DMS53 treated with DMSO at 0.1 percent for 48 hours (cell line): ENCODE data around the gene PIEZO1.

Experiments
- DNase-seq: peaks from one replicate; lab custom pipeline; 2025; ENCODE audit not compliant: unreplicated experiment; lab: John Stamatoyannopoulos, UW

Gene PIEZO1

GRCh38 chr16:88694221-88695087, 90.6 kb downstream of the PIEZO1 start:
- no peak for DNase-seq

DNA sequence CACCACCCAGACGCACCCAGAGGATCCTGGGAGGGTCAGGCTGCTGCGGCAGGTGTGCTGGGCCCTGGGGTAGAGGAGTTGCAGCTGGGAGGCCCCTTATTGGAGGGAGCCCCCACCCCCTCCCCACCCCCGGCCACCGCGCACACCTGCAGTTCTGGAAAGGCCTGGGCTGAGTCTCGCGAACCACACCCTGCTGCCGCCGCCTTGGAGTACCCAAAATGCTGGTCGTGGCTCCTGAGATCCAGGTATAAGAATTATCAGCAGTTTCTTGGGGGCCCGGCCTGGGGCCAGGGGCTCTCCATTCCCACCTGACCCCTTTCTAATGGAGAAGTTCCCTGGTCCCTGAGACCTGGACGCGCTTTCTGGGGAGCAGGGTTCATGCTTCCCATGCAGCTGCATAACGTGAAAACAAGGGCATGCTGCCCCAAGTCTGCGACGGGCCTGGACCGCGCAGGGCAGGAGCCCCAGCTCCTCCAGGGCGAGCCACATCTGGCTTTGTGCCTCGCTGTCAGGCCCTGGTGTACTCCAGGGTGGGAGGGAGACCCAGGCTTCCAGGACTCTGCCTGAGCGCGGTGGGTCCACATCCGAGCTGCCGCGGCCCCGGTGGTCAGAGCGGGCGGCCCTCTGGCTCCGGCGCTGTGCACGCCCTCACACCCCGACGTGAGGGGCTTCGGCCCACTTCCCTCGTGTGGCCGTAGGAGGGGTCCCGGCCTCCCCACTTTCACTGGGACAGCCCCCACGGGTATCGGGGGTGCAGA, 91.4 kb downstream of the PIEZO1 start:
- no peak for DNase-seq

DNA sequence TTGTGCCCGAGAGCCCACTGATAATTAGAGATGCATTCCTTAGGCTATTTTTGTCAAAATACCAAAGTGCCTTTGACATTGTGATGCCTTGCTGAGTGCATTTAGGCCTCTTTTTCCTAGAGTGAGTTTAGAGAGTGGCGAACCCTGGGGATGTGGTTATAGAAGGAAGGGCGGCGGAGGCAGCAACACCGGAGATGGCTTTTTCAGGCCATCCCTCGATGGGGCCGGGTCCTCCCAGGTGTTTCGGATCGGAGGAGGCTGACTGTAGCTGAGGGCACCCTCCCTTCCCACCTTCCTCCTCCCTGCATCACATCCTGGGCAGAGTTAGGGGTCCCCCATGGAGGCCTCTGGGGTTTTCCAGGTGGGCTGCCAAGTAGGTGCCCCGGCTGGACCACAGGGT, 92.2 kb downstream of the PIEZO1 start:
- no peak for DNase-seq

DNA sequence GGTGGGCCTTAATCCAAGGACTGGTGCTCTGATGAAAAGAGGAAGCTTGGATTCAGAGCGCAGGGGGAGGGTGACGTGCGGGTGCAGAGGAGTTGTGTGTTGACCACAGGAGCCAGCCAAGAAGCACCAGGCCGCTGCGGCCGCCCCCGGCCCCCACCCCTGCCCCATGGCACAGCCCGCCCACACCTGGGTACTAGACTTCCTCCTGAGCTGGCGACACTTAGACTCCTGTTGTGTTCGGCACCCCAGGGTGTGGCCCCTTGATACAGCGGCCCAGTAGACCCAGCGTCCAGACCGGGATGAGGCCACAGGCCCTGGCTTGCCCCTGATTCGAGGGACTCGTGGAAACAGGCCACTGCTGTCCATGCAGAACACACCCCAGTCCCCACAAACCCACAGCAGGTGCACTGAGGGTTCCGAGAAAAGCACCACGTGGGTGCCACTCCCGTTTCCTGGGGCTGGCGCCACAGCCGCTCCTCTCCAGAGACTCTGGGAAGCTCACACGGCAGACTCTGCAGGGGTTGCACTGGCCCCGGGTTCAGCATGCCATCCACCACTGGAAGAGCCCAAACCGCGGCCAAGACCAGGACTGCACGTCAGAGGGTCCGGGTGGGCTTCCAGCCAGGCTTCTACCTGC, 93.0 kb downstream of the PIEZO1 start:
- DNase-seq, result no peak

GRCh38 chr16:88691129-88691813, 93.7 kb downstream of the PIEZO1 start:
- no peak for DNase-seq

DNA sequence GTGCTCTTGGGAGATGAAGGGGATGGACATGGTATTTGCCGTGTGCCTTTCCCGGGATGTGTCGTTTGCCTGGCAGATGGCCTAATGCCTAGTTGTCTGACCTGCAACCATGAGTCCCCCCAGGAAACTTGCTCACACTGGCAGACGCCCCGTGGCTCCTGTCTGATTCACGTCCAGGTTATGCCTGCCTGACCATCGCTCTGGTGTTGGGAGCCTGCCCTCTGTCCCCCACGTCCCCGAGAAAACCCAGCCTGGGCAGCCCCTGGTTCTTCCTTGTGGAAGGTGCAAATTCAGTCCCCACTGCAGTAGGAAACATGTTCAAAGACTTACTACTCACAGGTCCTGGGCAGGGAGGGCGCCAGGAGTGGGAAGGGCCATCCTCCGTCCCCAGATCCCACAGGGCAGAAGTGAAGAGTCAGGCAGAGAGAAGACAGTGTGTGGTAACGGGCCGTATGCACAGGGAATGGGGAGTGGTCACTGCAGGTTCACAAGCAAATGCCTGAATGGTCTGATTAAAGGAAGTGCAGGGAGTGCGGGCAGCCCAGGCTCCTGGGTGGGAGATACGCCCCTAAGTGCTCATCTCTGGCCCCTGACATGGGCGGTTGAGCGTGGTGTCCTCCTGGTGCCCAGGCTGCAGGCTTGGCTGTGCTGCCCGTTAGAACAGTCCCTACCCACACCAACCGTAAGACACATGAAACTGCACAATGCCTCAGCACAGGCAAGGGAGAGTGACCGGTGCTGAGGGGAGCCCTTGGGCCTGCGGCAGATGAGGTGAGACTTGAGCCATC, 94.5 kb downstream of the PIEZO1 start:
- no peak for DNase-seq

DNA sequence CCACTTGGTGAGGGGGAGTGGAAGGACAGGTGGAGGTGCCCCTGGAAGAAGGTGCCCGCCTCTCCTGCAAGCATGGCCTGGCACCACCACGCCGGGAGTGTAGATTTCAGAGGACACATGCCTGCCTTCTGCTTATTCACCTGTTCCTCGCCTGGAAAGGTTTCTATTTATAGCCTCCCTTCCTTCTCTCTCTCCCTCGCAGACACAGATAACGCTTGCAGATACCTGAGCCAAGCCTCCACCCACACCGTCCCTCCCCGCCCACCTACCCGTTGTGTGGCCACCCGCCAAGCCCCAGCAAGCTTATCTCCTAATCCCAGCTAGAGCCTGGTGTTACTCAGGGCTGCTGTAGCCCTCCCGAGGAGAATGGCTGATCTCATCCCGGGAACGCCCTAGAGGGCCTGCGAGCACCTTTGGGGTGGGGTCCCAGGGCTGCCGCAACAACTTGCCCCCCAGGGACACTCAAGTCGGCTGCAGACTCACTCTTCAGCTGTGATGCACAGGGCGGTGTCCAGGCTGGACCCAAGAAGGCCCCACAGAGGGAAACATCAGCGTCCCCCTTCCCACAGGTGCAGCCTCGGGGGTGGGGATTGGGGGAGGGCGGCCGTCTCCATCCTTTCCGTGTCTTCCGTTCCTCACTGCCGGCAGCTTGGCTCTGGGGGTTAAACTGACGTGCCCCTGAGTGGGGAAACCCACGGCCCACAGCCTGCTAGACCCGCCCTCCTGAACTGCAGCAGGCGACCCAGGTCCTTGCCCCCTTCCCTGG, 96.8 kb downstream of the PIEZO1 start:
- peak; percentile 58 for DNase-seq

DNA sequence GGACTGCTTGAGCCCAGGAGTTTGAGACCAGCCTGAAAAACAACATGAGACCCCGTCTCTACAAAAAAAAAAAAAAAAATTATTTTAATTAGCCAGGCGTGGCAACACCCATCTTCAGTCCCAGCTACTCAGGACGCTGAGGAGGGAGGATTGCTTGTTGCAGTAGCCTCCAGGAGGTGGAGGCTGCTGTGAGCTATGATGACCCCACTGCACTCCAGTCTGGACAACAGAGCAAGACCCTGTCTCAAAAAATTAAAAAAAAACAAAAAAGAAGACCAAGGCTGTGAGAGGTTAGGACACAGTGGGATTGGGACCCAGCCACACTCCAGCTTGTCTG, 97.4 kb downstream of the PIEZO1 start:
- DNase-seq, result no peak

DNA sequence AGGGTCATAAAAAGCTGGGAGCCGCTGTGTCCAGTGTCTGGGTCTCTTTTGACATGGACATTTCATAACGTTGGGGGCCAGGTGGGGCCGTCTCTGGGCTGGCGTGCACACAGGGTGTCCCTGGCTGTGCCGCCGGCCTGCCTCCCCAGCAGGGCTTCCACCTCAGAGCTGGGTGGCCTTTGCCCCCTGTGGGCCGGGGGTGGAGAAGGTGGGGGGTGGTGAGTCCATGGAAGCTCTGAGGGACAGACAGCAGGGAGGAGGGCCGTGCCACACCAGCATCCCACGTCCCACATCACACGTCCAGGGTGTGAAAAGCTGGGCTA, 97.8 kb downstream of the PIEZO1 start:
- no peak for DNase-seq

DNA sequence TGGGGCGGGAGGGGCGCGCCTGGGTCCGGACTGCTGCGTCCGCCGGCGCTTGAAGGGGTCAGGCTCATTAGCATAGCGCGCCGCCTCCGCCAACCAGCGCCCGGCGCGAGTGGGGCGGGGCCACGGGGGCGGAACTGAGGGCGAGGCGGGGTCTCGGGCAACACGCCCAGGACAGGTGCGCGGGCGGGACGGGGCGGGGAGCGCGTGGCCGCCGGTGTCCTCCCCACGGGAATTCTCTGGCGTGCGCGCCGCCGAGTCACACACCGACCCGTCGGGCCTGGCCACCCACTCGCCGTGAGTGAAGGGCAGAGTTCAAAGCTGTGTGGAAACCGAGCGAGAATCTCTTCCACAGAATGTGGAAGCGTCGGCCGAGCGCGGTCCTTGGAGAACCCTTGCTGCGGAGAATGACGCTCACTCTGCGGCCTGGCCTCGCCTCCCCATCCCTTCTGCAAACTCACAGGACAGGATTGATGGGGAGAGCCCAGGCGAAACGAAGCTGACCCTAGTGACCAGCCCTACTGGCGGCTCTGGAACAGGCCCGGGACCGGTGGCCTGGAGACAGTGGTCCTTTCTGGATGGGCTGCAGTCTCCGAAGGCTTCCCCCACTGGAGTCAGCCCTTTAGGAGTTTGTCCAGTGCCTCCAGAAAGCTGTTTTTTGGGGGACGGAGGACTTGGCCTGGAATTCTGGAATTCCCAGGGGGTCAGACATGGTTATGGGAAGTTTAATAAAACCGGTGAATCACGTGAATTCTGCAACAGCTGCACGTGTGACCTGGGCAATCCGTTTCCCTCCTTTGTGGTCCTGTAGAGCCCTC, 98.4 kb downstream of the PIEZO1 start, which contains the start of gene SNAI3:
TSS of gene SNAI3 (minus strand) at position 69 of the 815 bp plus-strand sequence. CDS start 101 bp downstream, outside the sequence.
- peak; percentile 68 for DNase-seq

- peak; percentile 37 for DNase-seq
Observed at GRCh38 chr16:88686062-88686438, 99.0 kb downstream of the PIEZO1 start.

DNA sequence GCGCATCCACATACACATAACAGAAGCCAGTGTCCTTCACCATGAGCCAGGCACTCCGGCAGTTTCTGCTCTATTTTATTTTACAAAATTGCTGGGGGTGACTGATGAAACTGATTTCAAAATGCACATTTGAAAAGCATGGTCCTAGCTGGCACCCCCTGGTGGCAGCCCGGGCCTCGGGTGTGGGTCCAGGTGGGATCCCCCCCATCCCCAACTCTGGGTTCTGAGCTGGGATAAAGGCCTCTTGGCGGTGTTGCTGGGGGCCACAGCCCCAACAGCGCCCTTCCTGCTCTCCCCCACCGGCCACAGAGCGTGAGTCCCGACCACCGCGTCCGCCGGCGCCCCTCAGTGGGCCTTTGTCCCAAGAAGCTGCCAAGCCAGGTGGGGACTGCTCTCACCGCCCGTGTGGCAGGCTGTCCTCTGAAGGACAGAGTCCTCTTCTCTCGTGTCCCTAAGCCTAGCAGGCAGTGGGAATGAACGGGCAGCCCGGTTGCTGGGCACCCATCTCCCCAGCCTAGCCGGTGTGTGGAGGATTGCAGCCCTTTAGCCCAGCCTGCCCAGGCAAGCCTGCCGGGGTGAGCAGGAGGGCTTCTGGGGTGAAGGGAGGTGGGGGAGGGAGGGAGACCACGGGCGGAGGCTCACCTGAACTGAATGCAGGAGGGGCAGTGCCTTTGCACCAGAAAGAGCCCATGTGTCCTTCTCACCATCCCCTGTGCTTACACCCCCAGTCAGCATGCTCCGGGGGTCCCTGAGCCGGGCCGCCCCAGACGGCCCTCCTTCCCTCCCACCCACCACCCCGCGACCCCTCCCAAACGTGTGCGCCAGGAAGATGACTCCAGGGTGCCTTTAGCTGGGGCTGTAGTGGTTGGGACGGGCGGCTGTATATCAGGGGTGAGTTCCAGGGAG, 99.6 kb downstream of the PIEZO1 start:
- no peak for DNase-seq

DNA sequence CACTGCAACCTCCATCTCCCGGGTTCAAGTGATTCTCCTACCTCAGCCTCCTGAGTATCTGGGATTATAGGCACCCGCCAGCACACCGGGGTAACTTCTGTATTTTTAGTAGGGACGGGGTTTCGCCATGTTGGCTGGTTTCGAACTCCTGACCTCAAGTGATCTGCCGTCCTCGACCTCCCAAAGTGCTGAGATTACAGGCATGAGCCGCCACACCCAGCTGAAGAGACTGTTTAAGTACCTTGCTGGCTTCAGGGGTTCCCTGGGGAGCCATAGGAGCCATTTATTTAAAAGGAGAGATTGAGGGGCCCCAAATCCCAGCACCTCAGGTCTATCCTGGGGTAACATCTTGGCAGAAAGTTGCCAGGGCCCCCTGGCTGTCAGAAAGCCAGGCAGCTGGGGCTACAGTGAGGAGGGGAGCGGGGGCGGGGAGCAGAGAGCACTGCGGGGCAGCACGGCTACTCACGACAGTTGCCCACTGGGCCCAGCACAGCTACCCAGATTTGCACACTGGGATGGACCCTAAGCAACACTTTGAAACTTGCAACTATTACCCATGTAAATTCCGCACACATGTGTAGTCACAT, 100.4 kb downstream of the PIEZO1 start:
- no peak for DNase-seq

DNA sequence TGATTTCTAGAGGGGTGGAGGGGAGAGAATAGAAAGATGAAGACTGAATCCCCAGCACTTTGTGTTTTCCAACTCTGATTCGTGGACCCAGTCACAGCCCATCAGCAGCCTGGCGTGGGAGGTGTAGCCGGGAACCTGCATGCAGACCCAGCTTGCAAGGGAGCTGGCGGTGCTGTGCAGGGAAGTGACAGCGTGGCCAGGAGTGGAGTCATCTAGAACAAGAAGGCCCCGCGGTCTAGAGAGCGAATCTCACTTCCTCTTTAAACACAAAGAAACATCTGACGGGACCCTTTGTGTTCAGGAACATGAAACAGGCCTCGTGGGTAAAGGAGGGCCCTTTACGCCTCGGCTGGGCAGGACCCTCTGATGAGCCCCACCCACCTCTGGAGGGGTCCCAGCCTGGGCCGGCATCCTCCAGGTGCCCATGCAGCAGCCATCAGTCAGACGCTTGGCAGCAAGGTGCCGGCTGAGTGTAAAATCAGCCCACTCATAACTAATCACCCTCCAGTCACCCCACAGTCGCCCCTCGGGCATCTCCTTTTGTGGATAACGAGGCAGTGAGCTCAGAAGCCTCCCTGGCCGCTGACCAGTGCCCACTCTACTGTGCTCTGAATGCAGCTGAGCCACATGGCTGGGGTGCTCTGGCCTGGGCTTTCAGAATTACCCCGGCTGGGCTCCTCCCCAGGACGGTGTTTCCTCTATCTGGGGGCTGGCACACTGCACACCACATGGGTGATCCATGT, 103.1 kb downstream of the PIEZO1 start:
- no peak for DNase-seq

- DNase-seq, result peak; percentile 41
Observed at GRCh38 chr16:88681084-88681680, 103.8 kb downstream of the PIEZO1 start.

DNA sequence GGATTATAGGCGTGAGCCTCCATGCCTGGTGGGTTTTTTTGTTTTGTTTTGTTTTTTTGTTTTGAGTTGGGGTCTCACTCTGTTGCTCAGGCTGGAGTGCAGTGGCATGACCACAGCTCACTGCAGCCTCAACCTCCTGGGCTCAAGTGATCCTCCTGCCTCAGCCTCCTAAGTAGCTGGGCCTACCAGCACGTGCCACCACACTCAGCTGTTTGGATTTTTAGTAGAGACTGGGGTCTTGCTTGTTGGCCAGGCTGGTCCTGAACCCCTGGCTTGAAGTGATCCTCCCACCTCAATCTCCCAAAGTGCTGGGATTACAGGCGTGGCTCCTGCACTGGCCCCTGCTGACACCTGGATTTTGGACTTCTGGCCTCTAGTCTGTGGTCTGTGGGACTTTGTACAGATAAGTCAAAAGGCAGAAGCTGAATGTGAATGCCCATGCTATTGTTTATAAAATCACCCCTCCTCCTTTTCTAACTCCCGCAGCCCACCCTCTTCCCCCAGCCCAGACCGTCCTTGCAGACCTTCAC, 104.4 kb downstream of the PIEZO1 start:
- no peak for DNase-seq
